Spleen (tissue), 7 donors: ENCODE results near the gene CRTC3.

Source experiments
- POLR2A ChIP-seq, 3 donors: fragments of 450-650 bp; IDR thresholded peaks; one replicate each; pipeline ENCODE4 v1.5.1; 2017; ENCODE audit warnings: antibody characterized with exemption in 3 of 3, mild to moderate bottlenecking in 1 of 3
- POLR2AphosphoS5 ChIP-seq, 3 donors: sonication (generic); formaldehyde crosslinking; IDR thresholded peaks; one replicate each; pipeline ENCODE4 v1.5.1; 2017; ENCODE audit warnings: antibody characterized with exemption in 3 of 3
- TF ChIP-seq, protein P1 (sequence below), 11 experiments: fragments of 200-600 bp in 7 of 11; fragments of 450-650 bp in 4 of 11; sonication (generic) in 4 of 11; IDR thresholded peaks in 8 of 11; conservative IDR thresholded peaks in 3 of 11; 1 replicate in 7 of 11; 2 replicates in 4 of 11; pipeline versions ENCODE4 v1.4.0 to v1.8.0; 2016 to 2021; ENCODE audit warnings: antibody characterized with exemption in 11 of 11, inconsistent platforms in 4 of 11, mild to moderate bottlenecking in 1 of 11
- donor health status: DM: no; HTN: no; CAD: no; lungs with moderate emphysema.
- donor health status: DM: no; HTN: no; CAD: no.
- donor health status: DM: no; HTN: no; CAD: no.

- TF ChIP-seq, protein P1, sequence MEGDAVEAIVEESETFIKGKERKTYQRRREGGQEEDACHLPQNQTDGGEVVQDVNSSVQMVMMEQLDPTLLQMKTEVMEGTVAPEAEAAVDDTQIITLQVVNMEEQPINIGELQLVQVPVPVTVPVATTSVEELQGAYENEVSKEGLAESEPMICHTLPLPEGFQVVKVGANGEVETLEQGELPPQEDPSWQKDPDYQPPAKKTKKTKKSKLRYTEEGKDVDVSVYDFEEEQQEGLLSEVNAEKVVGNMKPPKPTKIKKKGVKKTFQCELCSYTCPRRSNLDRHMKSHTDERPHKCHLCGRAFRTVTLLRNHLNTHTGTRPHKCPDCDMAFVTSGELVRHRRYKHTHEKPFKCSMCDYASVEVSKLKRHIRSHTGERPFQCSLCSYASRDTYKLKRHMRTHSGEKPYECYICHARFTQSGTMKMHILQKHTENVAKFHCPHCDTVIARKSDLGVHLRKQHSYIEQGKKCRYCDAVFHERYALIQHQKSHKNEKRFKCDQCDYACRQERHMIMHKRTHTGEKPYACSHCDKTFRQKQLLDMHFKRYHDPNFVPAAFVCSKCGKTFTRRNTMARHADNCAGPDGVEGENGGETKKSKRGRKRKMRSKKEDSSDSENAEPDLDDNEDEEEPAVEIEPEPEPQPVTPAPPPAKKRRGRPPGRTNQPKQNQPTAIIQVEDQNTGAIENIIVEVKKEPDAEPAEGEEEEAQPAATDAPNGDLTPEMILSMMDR (IDR thresholded peaks at IDR 0.05 in 8 of 11, conservative IDR thresholded peaks at IDR 0.05 in 3 of 11) = no peak
- TF ChIP-seq POLR2AphosphoS5 (IDR thresholded peaks at IDR 0.05) (no peak), POLR2A (IDR thresholded peaks at IDR 0.05) (no peak)
These were observed 69.9 kb downstream of the CRTC3 start for GRCh38 chr15:90599644-90600043.
